Measurements from ENCODE around the gene AFF2. TPM values are rescaled to one million over a fixed set of nuclear protein-coding genes. Genes with fewer than 3 reads are reported as not detected.

The AFF2 gene
- polyA plus RNA-seq, 1 experiment: 0.04 TPM

- no peak for DNase-seq (ENCODE audit: low read depth, low spot score)
Measured at GRCh38 chrX:148535639-148536038, 35.2 kb downstream of the AFF2 start.

GRCh38 chrX:148536961-148537360 lies 36.5 kb downstream of the AFF2 start:
- POLR2A ChIA-PET: no interaction called here
- TF ChIP-seq CTCF (IDR thresholded peaks at IDR 0.05; ENCODE audit: low read depth, low read length): no peak
- Histone ChIP-seq H3K27ac (ENCODE audit: low read depth, low read length) (no peak overlapping the region), H3K27me3 (ENCODE audit: control insufficient read depth, insufficient read depth, low read length) (no peaks in the 10 kb centered on the region), H3K4me3 (ENCODE audit: low read depth, low read length) (no peak overlapping the region), H3K9me3 (ENCODE audit: control insufficient read depth, insufficient read depth, low read length) (no peaks in the 10 kb centered on the region)
- DNase-seq (ENCODE audit: low read depth, low spot score): no peak
- CTCF ChIA-PET: no interaction called here

More at GRCh38 chrX:148535639-148536038, 35.2 kb downstream of the AFF2 start:
- POLR2A ChIA-PET: no interaction called here
- Histone ChIP-seq H3K27me3 (ENCODE audit: control insufficient read depth, insufficient read depth, low read length) (no peaks in the 10 kb centered on the region), H3K27ac (ENCODE audit: low read depth, low read length) (no peak overlapping the region), H3K9me3 (ENCODE audit: control insufficient read depth, insufficient read depth, low read length) (no peaks in the 10 kb centered on the region), H3K4me3 (ENCODE audit: low read depth, low read length) (no peak overlapping the region)
- TF ChIP-seq CTCF (IDR thresholded peaks at IDR 0.05; ENCODE audit: low read depth, low read length): no peak
- CTCF ChIA-PET: no interaction called here

- Histone ChIP-seq H3K27ac (ENCODE audit: low read depth, low read length) (no peak overlapping the region), H3K4me3 (ENCODE audit: low read depth, low read length) (no peak overlapping the region), H3K27me3 (ENCODE audit: control insufficient read depth, insufficient read depth, low read length) (no peaks in the 10 kb centered on the region), H3K9me3 (ENCODE audit: control insufficient read depth, insufficient read depth, low read length) (no peaks in the 10 kb centered on the region)
- no peak for TF ChIP-seq CTCF (IDR thresholded peaks at IDR 0.05; ENCODE audit: low read depth, low read length)
- CTCF ChIA-PET: no interaction called here
- no peak for DNase-seq (ENCODE audit: low read depth, low spot score)
- POLR2A ChIA-PET: no interaction called here
Measured at GRCh38 chrX:148537556-148538182, 37.3 kb downstream of the AFF2 start.

- H3K9me3 ChIP-seq (ENCODE audit: control insufficient read depth, insufficient read depth, low read length): no peaks in the 10 kb centered on the region
- CTCF ChIA-PET: interaction anchor here (1.4 kb wide), 1 partner anchor 8 kb away, joined by 9 read pairs; no protein-coding TSS in a partner anchor
- no peak for DNase-seq (ENCODE audit: low read depth, low spot score)
- TF ChIP-seq CTCF (IDR thresholded peaks at IDR 0.05; ENCODE audit: low read depth, low read length): no peak
- no peak overlapping the region for H3K4me3 ChIP-seq (ENCODE audit: low read depth, low read length)
- H3K27ac ChIP-seq (ENCODE audit: low read depth, low read length): no peak overlapping the region
- H3K27me3 ChIP-seq (ENCODE audit: control insufficient read depth, insufficient read depth, low read length): no peaks in the 10 kb centered on the region
- POLR2A ChIA-PET: no interaction called here
Measured at GRCh38 chrX:148538582-148538981, 38.2 kb downstream of the AFF2 start.

GRCh38 chrX:148540114-148540513 lies 39.7 kb downstream of the AFF2 start:
- no peak overlapping the region for H3K27ac ChIP-seq (ENCODE audit: low read depth, low read length)
- no peak for TF ChIP-seq CTCF (IDR thresholded peaks at IDR 0.05; ENCODE audit: low read depth, low read length)
- CTCF ChIA-PET: interaction anchor here (0.8 kb wide), 1 partner anchor 10 kb away, joined by 3 read pairs; no protein-coding TSS in a partner anchor
- no peak for DNase-seq (ENCODE audit: low read depth, low spot score)
- H3K27me3 ChIP-seq (ENCODE audit: control insufficient read depth, insufficient read depth, low read length): no peaks in the 10 kb centered on the region
- no peaks in the 10 kb centered on the region for H3K9me3 ChIP-seq (ENCODE audit: control insufficient read depth, insufficient read depth, low read length)
- POLR2A ChIA-PET: no interaction called here
- no peak overlapping the region for H3K4me3 ChIP-seq (ENCODE audit: low read depth, low read length)
